HPDE6-E6E7 (cell line): ENCODE results near the gene ADAM11.
A peak's percentile ranks its signal among the peaks of the same experiment; 100 is the strongest.

ENCODE experiments used
- DNase-seq: peaks from one replicate; pipeline ENCODE4 v3.0.0; 2011; ENCODE audit warnings: missing footprints; ENCODE audit errors: extremely low spot score

Gene ADAM11

GRCh38 chr17:44757045-44757917, 1.5 kb upstream of the ADAM11 start:
- no peak for DNase-seq

- DNase-seq: no peak
Observed at GRCh38 chr17:44757918-44758413, 822 bp upstream of the ADAM11 start.

GRCh38 chr17:44759086-44759915, 513 bp downstream of the ADAM11 start:
- DNase-seq: no peak

- DNase-seq: no peak
Observed at GRCh38 chr17:44759916-44760243, 1.1 kb downstream of the ADAM11 start.

- DNase-seq: no peak
Observed at GRCh38 chr17:44760474-44761308, 1.9 kb downstream of the ADAM11 start.

- DNase-seq: no peak
Observed at GRCh38 chr17:44761932-44762810, 3.4 kb downstream of the ADAM11 start.

GRCh38 chr17:44763170-44763569, 4.4 kb downstream of the ADAM11 start:
- DNase-seq: no peak

GRCh38 chr17:44765965-44766364, 7.2 kb downstream of the ADAM11 start:
- DNase-seq: no peak

- DNase-seq: no peak
Observed at GRCh38 chr17:44766409-44767038, 7.7 kb downstream of the ADAM11 start.

- DNase-seq: no peak
Observed at GRCh38 chr17:44767493-44767892, 8.7 kb downstream of the ADAM11 start.

GRCh38 chr17:44768505-44769142, 9.8 kb downstream of the ADAM11 start:
- DNase-seq: no peak

GRCh38 chr17:44769230-44769629, 10.4 kb downstream of the ADAM11 start:
- no peak for DNase-seq

GRCh38 chr17:44769647-44770084, 10.9 kb downstream of the ADAM11 start:
- DNase-seq: no peak

GRCh38 chr17:44770166-44770925, 11.6 kb downstream of the ADAM11 start:
- no peak for DNase-seq

GRCh38 chr17:44772308-44773045, 13.7 kb downstream of the ADAM11 start:
- no peak for DNase-seq

- no peak for DNase-seq
Observed at GRCh38 chr17:44773140-44773539, 14.4 kb downstream of the ADAM11 start.

GRCh38 chr17:44774271-44775135, 15.7 kb downstream of the ADAM11 start:
- peak; percentile 95 for DNase-seq
